CD14-positive monocyte (primary cell): ENCODE measurements around the gene ZSWIM5. TPM values are rescaled to one million over a fixed set of nuclear protein-coding genes. Genes with fewer than 3 reads are reported as not detected.

Source experiments
- DNase-seq, 3 donors: peaks; one replicate each; pipeline ENCODE4 v3.0.0-alpha.2; 2011 to 2022
- H2AFZ ChIP-seq: 2 replicates; pipeline ENCODE4 v1.6.0; 2012; ENCODE audit warnings: mild to moderate bottlenecking, low read depth, low read length, inconsistent platforms; ENCODE audit not compliant: insufficient read depth, poor library complexity, severe bottlenecking
- H3K27ac ChIP-seq, 2 donors: 1 replicate in 1 of 2; 2 replicates in 1 of 2; pipeline ENCODE4 v1.5.1; 2012 to 2013; ENCODE audit warnings: low read length in 2 of 2, control low read depth in 1 of 2, inconsistent platforms in 1 of 2, low read depth in 1 of 2, mild to moderate bottlenecking in 1 of 2
- H3K27me3 ChIP-seq, 2 donors: one replicate each; pipeline versions ENCODE4 v1.6.0 to v1.6.1; 2011 to 2013; ENCODE audit warnings: low read length in 2 of 2; ENCODE audit not compliant: control insufficient read depth in 2 of 2, insufficient read depth in 2 of 2
- H3K36me3 ChIP-seq, 2 donors: replicated peaks in 1 of 2; 1 replicate in 1 of 2; 2 replicates in 1 of 2; pipeline versions ENCODE4 v1.5.1 to v1.6.1; 2012 to 2013; ENCODE audit warnings: low read length in 2 of 2, control low read depth in 1 of 2, inconsistent platforms in 1 of 2, mild to moderate bottlenecking in 1 of 2; ENCODE audit not compliant: insufficient read depth in 2 of 2, control insufficient read depth in 1 of 2
- H3K4me1 ChIP-seq, 2 donors: 1 replicate in 1 of 2; 2 replicates in 1 of 2; pipeline versions ENCODE4 v1.5.1 to v1.6.1; 2012 to 2013; ENCODE audit warnings: low read length in 2 of 2, control low read depth in 1 of 2, inconsistent platforms in 1 of 2, mild to moderate bottlenecking in 1 of 2, moderate library complexity in 1 of 2; ENCODE audit not compliant: insufficient read depth in 2 of 2, control insufficient read depth in 1 of 2
- H3K4me2 ChIP-seq: replicated peaks from 2 replicates; pipeline ENCODE3; 2012; ENCODE audit warnings: low read length, moderate library complexity, mild to moderate bottlenecking; ENCODE audit not compliant: poor library complexity, severe bottlenecking; ENCODE audit errors: extremely low read depth
- H3K4me3 ChIP-seq, 3 experiments: fragments of 200-600 bp in 1 of 3; sonication (generic) in 1 of 3; replicated peaks in 1 of 3; 1 replicate in 2 of 3; 2 replicates in 1 of 3; pipeline ENCODE4 v1.5.1; 2011 to 2013; ENCODE audit warnings: low read length in 3 of 3, mild to moderate bottlenecking in 3 of 3, control low read depth in 2 of 3, low read depth in 2 of 3, inconsistent platforms in 1 of 3, moderate library complexity in 1 of 3
- H3K79me2 ChIP-seq: 2 replicates; pipeline ENCODE4 v1.6.0; 2012; ENCODE audit warnings: mild to moderate bottlenecking, control low read depth, inconsistent platforms, low read length, moderate library complexity; ENCODE audit not compliant: insufficient read depth
- H3K9ac ChIP-seq: 2 replicates; pipeline ENCODE4 v1.6.0; 2017; ENCODE audit warnings: low read length, mild to moderate bottlenecking; ENCODE audit not compliant: insufficient read depth, poor library complexity, severe bottlenecking
- H3K9me3 ChIP-seq, 2 donors: replicated peaks in 1 of 2; 1 replicate in 1 of 2; 2 replicates in 1 of 2; pipeline versions ENCODE4 v1.5.1 to v1.6.1; 2012 to 2013; ENCODE audit warnings: low read length in 2 of 2, control low read depth in 1 of 2; ENCODE audit not compliant: control insufficient read depth in 1 of 2, insufficient read depth in 1 of 2
- H4K20me1 ChIP-seq: 2 replicates; pipeline ENCODE4 v1.6.0; 2012; ENCODE audit warnings: mild to moderate bottlenecking, low read length, control low read depth, moderate library complexity; ENCODE audit not compliant: insufficient read depth
- H3K27ac Mint-ChIP-seq, 7 donors: one replicate each; pipeline ENCODE4 v1.8.0; 2020; ENCODE audit warnings: mild to moderate bottlenecking in 7 of 7, mixed read lengths in 7 of 7, moderate library complexity in 6 of 7, inconsistent platforms in 2 of 7
- H3K27me3 Mint-ChIP-seq, 3 donors: one replicate each; pipeline ENCODE4 v1.8.0; 2021 to 2022; ENCODE audit warnings: low read depth in 3 of 3, mild to moderate bottlenecking in 3 of 3, mixed read lengths in 3 of 3, moderate library complexity in 3 of 3, inconsistent platforms in 1 of 3
- H3K36me3 Mint-ChIP-seq, 2 donors: one replicate each; pipeline ENCODE4 v1.8.0; 2020; ENCODE audit warnings: mixed read lengths in 2 of 2, inconsistent platforms in 1 of 2, mild to moderate bottlenecking in 1 of 2
- H3K4me1 Mint-ChIP-seq: one replicate; pipeline ENCODE4 v1.8.0; 2020; ENCODE audit warnings: mild to moderate bottlenecking, mixed read lengths
- H3K4me3 Mint-ChIP-seq, 2 donors: one replicate each; pipeline ENCODE4 v1.8.0; 2020; ENCODE audit warnings: mild to moderate bottlenecking in 2 of 2, mixed read lengths in 2 of 2, moderate library complexity in 1 of 2
- H3K9me3 Mint-ChIP-seq, 7 donors: one replicate each; pipeline ENCODE4 v1.8.0; 2020 to 2022; ENCODE audit warnings: mixed read lengths in 7 of 7, mild to moderate bottlenecking in 6 of 7, moderate library complexity in 6 of 7, inconsistent platforms in 2 of 7
- WGBS: methylation state at CpG from one replicate; pipeline ENCODE4 v1.1.5; 2013; ENCODE audit warnings: missing lambda C conversion rate; ENCODE audit not compliant: insufficient coverage; 5-methylcytosine and 5-hydroxymethylcytosine counted together
- intact Hi-C, 2 donors: fragments of 100-400 bp; cut with micrococcal nuclease; formaldehyde crosslinking; loops; one replicate each; pipeline versions ENCODE4 v1.15.0 to v1.15.1; 2023
- polyA plus RNA-seq, 3 donors: library from polyadenylated mRNA; depleted of rRNA in 1 of 3; unstranded in 2 of 3; stranded (reverse) in 1 of 3; fragments of 300-500 nt in 2 of 3; fragments of >200 nt in 1 of 3; fragmentation: Illumina TruSeq in 2 of 3; gene quantifications; 1 replicate in 2 of 3; 2 replicates in 1 of 3; pipeline ENCODE4 v1.2.3, GENCODE V29; 2012 to 2021
- TF ChIP-seq, protein P1 (sequence below): fragments of 200-600 bp; IDR thresholded peaks from one replicate; pipeline ENCODE4 v1.8.0; 2022; ENCODE audit warnings: antibody characterized with exemption, mild to moderate bottlenecking

ZSWIM5 gene
- polyA plus RNA-seq, 3 donors: not detected

DNA sequence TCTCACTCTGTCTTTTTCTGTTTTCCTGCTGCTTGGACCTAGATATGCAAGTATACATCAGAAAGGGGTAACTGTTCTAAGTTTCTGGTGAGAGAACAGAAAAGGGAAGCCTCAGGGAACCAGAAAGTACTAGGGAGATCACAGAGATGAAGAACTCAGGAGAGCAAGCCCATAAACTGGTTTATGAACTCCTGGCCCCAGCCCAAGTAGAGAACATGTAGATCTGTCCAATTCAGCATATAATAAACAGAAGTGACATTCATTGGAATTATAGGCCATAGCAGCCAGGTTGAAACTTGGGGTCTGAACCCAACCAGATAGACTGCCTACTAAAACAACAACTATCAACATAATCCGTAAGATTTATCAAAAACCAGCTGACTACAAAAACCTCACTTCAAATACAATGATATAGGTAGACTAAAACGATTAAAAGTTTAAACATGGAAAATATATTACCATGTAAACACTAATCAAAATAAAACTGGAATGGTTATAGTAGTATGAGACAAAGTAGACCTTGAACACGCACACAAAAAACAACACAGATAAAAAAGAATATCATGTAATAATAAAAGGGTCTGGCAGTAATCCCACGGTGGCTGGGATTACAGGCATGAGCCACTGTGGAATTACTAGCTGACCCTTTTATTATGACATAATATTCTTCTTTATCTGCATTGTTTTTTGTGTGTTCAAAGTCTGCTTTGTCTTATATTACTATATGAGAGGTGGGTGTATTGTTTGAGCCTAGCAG lies 65.0 kb downstream of the ZSWIM5 start:
- Mint-ChIP-seq H3K36me3 (no peaks in the 10 kb centered on the region), H3K27ac (no peak overlapping the region), H3K9me3 (peaks cover 0 to 1% (median 0%) of the 10 kb centered on the region in 7 donors), H3K27me3 (peaks cover 1 to 6% (median 3%) of the 10 kb centered on the region in 3 donors), H3K4me3 (no peak overlapping the region), H3K4me1 (no peaks in the 10 kb centered on the region)
- DNase-seq: no peak
- Histone ChIP-seq H3K4me3 (no peak overlapping the region), H3K27me3 (no peaks in the 10 kb centered on the region), H3K9ac (no peak overlapping the region), H3K79me2 (no peaks in the 10 kb centered on the region), H4K20me1 (no peaks in the 10 kb centered on the region), H3K4me1 (no peaks in the 10 kb centered on the region), H3K36me3 (no peaks in the 10 kb centered on the region), H3K9me3 (no peaks in the 10 kb centered on the region), H2AFZ (no peak overlapping the region), H3K27ac (no peak overlapping the region), H3K4me2 (no peak overlapping the region)
- intact Hi-C loops: no loop called here
- WGBS: no CpG with 5 or more reads among the region's 4 CpGs
- TF ChIP-seq, protein P1, sequence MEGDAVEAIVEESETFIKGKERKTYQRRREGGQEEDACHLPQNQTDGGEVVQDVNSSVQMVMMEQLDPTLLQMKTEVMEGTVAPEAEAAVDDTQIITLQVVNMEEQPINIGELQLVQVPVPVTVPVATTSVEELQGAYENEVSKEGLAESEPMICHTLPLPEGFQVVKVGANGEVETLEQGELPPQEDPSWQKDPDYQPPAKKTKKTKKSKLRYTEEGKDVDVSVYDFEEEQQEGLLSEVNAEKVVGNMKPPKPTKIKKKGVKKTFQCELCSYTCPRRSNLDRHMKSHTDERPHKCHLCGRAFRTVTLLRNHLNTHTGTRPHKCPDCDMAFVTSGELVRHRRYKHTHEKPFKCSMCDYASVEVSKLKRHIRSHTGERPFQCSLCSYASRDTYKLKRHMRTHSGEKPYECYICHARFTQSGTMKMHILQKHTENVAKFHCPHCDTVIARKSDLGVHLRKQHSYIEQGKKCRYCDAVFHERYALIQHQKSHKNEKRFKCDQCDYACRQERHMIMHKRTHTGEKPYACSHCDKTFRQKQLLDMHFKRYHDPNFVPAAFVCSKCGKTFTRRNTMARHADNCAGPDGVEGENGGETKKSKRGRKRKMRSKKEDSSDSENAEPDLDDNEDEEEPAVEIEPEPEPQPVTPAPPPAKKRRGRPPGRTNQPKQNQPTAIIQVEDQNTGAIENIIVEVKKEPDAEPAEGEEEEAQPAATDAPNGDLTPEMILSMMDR: no peak

DNA sequence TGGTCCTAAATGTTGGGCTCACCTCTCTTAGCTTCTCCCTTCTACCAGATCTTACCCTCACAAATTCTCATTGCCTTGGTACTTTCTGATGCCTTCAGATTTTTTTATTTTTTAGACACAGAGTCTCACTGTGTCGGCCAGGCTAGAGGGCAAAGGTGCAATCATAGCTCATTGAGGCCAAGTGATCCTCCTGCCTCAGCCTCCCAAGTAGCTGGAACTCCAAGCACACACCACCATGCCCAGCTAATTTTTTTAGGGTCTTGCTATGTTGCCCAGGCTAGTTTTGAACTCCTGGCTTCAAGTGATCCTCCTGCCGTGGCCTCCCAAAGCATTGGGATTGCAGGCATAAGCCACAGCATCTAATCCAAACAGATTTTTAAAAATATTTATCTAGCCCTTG lies 69.4 kb downstream of the ZSWIM5 start:
- TF ChIP-seq, protein P1: no peak
- Histone ChIP-seq H3K27me3 (no peaks in the 10 kb centered on the region), H2AFZ (no peak overlapping the region), H3K4me3 (no peak overlapping the region), H3K9ac (no peak overlapping the region), H3K36me3 (no peaks in the 10 kb centered on the region), H3K4me2 (no peak overlapping the region), H3K4me1 (no peaks in the 10 kb centered on the region), H3K9me3 (no peaks in the 10 kb centered on the region), H4K20me1 (no peaks in the 10 kb centered on the region), H3K79me2 (no peaks in the 10 kb centered on the region), H3K27ac (no peak overlapping the region)
- 100% methylated on average over 1 of the region's 2 CpGs for WGBS
- Mint-ChIP-seq H3K9me3 (peaks cover 0 to 5% (median 0%) of the 10 kb centered on the region in 7 donors), H3K4me3 (no peak overlapping the region), H3K4me1 (no peaks in the 10 kb centered on the region), H3K36me3 (no peaks in the 10 kb centered on the region), H3K27me3 (peaks cover 0 to 5% (median 3%) of the 10 kb centered on the region in 3 donors), H3K27ac (no peak overlapping the region)
- intact Hi-C loops: no loop called here
- no peak for DNase-seq
